T-helper 1 cell treated with Interleukin-12 subunit alpha and Interleukin-12 subunit beta and Interleukin-4 antibody, amounts not matched to agents 30 μg/mL and 1 μg/mL, for 36 hours (primary cell): Measurements from ENCODE around the gene REPS2.

ENCODE experiments used
- H3K27ac Mint-ChIP-seq: one replicate; pipeline ENCODE4 v1.8.0; 2021; ENCODE audit warnings: mild to moderate bottlenecking, mixed read lengths
- H3K27me3 Mint-ChIP-seq: one replicate; pipeline ENCODE4 v1.8.0; 2021; ENCODE audit warnings: low read depth, mixed read lengths
- H3K36me3 Mint-ChIP-seq: one replicate; pipeline ENCODE4 v1.8.0; 2021; ENCODE audit warnings: low read depth, mixed read lengths
- H3K4me1 Mint-ChIP-seq: one replicate; pipeline ENCODE4 v1.8.0; 2021; ENCODE audit warnings: low read depth, mixed read lengths
- H3K4me3 Mint-ChIP-seq: one replicate; pipeline ENCODE4 v1.8.0; 2021; ENCODE audit warnings: mild to moderate bottlenecking, moderate library complexity, mixed read lengths
- H3K9me3 Mint-ChIP-seq: one replicate; pipeline ENCODE4 v1.8.0; 2021; ENCODE audit warnings: mixed read lengths

Gene REPS2

DNA sequence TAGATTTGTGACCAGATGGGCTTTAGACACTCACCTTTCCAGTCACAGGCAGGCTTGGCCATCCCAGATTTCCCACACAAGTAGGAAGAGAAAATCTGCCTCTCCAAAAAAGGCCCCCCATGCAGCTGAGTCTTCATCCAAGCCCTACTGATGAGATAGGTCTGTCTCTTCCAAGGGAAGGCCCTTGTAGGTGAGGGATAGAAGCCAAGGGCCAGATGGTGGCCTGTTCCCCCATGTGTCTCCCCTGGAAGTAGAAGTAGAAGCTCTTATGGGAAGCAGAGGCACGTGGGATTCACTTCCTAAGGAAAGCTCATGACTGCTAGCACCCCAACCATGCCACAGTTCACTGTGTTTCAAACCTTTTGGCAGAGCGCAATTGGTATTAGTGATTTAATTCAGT is 81.5 kb downstream of the REPS2 start:
- Mint-ChIP-seq H3K36me3 (no peaks in the 10 kb centered on the region), H3K9me3 (no peaks in the 10 kb centered on the region), H3K4me1 (no peaks in the 10 kb centered on the region), H3K27me3 (peaks cover 8% of the 10 kb centered on the region), H3K27ac (no peak overlapping the region), H3K4me3 (no peak overlapping the region)

DNA sequence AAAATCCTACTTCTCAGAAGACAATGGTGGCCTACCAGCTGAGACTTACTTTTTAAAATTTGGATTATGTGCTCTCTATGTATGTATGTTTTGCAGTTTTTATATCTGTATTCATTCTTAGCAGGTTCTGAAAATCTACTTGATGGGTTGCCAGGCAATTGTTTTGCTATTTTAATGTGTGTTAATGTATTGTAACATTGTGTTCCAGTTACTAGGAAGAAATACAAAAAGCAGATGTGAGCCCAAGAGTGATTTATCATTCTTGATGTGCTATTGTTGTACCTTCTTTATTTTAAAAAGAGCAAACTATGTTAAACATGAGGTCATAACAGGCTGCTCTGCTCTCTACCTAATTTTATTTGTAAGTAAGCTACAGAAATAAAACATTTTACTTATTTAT is 81.9 kb downstream of the REPS2 start:
- Mint-ChIP-seq H3K27me3 (peaks cover 8% of the 10 kb centered on the region), H3K9me3 (no peaks in the 10 kb centered on the region), H3K27ac (no peak overlapping the region), H3K36me3 (no peaks in the 10 kb centered on the region), H3K4me1 (no peaks in the 10 kb centered on the region), H3K4me3 (no peak overlapping the region)

DNA sequence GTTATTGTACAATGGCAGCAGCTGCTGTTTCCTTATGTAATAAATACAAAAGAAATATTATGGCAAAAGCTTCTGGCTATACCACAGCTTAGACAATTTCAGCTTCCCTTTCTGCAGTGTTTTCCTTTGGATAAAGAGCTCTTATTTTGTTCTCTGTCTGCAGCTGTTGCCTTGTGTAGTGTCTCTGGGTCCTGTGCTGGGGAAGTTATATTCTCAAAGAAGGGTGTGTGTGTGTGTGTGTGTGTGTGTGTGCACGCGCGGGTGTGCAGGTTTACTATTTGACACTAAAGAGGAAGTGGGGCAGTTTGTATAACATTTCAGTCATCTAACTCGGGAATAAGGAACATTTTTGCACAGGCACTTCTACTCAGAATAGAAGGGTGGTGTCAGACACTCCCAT is 83.6 kb downstream of the REPS2 start:
- Mint-ChIP-seq H3K9me3 (no peaks in the 10 kb centered on the region), H3K4me1 (no peaks in the 10 kb centered on the region), H3K4me3 (no peak overlapping the region), H3K27me3 (peaks cover 8% of the 10 kb centered on the region), H3K27ac (no peak overlapping the region), H3K36me3 (no peaks in the 10 kb centered on the region)

DNA sequence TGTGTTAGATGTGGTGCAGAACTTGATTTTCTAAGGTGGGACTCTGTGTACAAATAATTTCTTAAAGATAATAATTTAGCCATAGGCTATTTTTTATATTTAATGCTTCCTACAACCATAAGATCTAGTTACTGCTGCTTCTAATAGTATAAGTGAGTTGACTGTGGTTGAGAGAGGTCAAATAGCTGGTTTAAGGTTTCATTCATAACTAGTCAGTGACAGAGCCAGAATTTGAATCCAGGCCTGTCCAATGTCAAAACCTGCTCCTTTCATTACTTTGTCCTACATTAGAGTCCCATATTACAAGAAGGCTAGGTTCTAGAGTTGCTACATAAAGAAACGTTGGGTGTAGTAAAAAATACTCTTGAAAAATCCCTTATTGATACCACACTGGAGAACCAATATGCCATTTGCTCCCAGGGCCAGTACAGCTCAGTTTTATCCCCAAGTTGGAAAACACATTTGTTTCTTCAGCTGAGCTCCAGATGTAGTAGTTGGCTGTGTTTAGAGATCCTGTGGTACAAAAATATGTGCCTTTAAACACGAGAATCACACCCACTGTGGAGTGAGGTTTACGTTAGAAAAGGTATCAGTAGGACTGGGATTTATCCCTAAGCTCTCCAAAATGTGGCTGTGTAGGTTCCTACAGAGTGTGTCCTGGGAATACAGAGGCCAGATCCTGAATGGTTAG is 84.3 kb downstream of the REPS2 start:
- no peaks in the 10 kb centered on the region for H3K4me1 Mint-ChIP-seq
- H3K36me3 Mint-ChIP-seq: no peaks in the 10 kb centered on the region
- no peaks in the 10 kb centered on the region for H3K9me3 Mint-ChIP-seq
- no peak overlapping the region for H3K27ac Mint-ChIP-seq
- H3K27me3 Mint-ChIP-seq: peaks cover 8% of the 10 kb centered on the region
- no peak overlapping the region for H3K4me3 Mint-ChIP-seq

DNA sequence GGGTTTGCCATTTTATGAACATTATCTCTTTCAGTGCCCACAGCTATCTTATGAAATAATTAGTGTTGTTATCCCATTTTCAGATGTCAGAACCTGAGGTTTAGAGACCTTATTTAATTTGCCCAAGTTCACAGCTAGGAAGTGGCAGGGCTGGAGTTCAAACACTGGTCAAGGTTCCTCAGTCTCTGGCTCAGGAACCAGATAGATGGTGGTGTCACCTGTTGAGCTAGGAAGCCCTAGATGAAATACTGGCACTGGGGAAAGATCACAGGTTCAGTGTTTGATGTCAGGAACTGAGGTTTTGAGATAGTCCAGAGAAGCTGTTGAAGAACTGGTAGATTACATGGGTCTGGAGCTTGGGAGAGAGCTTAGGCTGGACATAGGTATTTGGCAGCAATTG is 85.4 kb downstream of the REPS2 start:
- H3K27me3 Mint-ChIP-seq: peaks cover 8% of the 10 kb centered on the region
- H3K9me3 Mint-ChIP-seq: no peaks in the 10 kb centered on the region
- H3K4me3 Mint-ChIP-seq: no peak overlapping the region

DNA sequence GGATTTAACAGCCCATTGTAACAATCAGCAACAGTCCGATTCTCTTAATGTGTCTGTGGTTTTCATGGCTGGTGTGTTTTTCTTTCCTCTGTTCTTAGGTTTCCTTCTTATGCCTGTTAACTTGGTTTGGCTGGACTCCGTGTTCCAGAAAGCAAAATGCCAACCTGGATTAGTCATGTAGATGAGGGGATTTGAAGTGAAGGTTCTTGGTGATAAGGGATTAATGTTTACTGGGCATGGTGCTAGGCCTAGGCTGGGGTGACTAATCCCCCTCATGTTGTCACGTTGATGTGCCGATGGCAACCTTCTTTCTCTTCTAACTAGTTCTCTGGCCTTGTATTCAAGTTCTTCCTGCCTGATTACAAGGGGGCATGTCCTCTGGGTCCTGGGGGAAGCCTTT is 85.9 kb downstream of the REPS2 start:
- no peaks in the 10 kb centered on the region for H3K4me1 Mint-ChIP-seq
- no peaks in the 10 kb centered on the region for H3K36me3 Mint-ChIP-seq
- H3K4me3 Mint-ChIP-seq: no peak overlapping the region
- H3K27me3 Mint-ChIP-seq: peaks cover 8% of the 10 kb centered on the region
- no peaks in the 10 kb centered on the region for H3K9me3 Mint-ChIP-seq
- no peak overlapping the region for H3K27ac Mint-ChIP-seq

More for the DNA sequence above, 85.4 kb downstream of the REPS2 start:
- H3K27ac Mint-ChIP-seq: no peak overlapping the region
- no peaks in the 10 kb centered on the region for H3K4me1 Mint-ChIP-seq
- H3K36me3 Mint-ChIP-seq: no peaks in the 10 kb centered on the region

DNA sequence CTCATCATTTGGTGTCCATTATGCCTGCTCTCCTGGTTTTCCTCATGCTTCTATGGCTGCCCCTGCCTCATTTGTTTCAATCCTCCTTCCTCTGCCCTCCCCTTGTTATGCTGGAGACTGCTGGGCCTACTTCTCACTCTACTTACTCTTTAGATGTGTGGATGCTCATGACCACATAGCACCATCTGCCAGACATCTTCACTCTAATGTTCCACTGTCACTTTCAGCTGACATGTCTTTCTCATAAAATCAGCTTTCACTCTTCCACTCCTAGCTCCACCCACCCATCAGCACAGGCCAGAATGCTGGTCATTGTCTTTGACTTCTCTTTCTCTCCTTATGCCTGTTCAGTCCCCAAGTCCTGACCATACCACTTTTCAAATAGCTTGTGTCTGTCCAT is 86.8 kb downstream of the REPS2 start:
- Mint-ChIP-seq H3K27ac (no peak overlapping the region), H3K4me1 (no peaks in the 10 kb centered on the region), H3K9me3 (no peaks in the 10 kb centered on the region), H3K4me3 (no peak overlapping the region), H3K36me3 (no peaks in the 10 kb centered on the region), H3K27me3 (peaks cover 8% of the 10 kb centered on the region)

DNA sequence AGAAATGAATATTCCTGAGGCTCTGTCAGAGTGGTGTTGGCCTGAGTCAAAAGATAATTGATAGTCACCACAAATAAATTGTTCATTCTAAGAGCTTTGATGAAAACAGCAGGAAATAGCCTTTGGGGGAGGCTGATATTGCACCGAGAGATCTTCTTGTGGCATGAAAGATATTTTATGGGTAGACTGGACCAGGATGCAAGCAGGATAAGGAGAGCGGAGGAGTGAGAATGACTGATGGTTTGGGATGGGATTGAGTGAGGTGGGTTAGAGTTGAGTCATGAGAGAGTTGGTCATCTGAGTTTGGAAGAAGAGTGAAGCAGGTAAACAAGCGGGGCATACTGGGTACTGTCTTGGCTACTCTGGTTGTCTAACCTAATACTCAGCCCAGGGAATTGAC is 88.7 kb downstream of the REPS2 start:
- Mint-ChIP-seq H3K4me3 (no peak overlapping the region), H3K27ac (no peak overlapping the region), H3K4me1 (no peaks in the 10 kb centered on the region), H3K9me3 (no peaks in the 10 kb centered on the region), H3K36me3 (no peaks in the 10 kb centered on the region), H3K27me3 (peaks cover 1% of the 10 kb centered on the region)

DNA sequence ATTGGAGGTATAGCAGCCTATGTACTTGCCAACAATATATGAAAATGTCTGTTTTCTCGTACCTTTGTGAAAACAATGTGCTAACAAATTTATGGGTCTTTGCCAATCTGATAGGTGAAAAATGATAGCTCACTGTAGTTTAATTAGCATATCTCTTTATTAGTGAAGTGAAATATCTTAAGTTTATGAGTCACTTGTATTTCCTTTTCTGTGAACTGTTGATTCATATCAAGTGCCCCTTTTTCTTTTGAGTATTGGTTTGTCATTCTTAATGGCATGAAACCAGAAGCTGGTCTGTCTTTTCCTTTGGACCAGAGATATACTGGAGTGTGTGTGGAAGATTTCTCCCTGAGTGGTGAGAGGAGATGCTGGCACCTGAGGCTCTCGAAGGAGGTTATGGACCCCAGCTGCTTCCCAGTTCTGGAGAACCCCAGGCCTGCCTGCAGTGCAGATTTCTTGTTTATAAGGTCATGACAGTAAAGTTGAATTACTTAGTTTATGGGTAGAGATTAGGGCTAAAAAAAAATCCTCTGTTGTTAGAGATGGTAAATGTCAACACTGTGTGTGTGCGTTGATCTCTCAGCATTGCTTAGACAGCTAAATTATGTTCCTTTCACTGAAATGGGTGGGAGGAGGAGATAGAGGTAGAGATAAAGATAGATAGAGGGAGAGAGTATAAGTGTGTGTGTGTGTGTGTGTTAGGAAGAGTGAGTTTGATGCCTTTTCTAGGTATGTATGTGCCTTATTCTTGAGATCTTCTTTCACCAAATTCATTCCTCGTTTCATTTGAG is 89.9 kb downstream of the REPS2 start:
- Mint-ChIP-seq H3K36me3 (no peaks in the 10 kb centered on the region), H3K27me3 (no peaks in the 10 kb centered on the region), H3K4me3 (no peak overlapping the region), H3K27ac (no peak overlapping the region), H3K4me1 (no peaks in the 10 kb centered on the region), H3K9me3 (no peaks in the 10 kb centered on the region)

DNA sequence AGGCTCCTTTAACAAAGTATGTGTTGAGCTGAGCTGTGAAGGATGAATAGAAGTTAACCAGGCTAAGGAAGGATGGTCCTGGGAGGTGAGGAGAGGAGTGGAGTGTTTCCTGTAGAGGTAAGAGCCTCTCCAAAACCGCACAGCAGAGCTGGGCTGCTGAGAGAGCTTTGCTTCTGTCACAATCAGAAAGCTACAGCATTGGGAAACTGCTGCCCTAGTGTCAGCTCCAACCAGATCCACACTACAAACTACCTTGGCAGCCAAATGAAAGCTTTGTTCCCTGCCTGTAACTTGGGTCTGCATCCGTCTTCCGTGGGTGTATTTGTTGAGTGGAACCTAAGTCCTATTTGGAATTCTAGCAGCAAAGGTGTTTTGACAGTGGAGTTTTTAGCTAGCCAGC is 91.8 kb downstream of the REPS2 start:
- no peaks in the 10 kb centered on the region for H3K36me3 Mint-ChIP-seq
- H3K9me3 Mint-ChIP-seq: no peaks in the 10 kb centered on the region
- no peak overlapping the region for H3K4me3 Mint-ChIP-seq
- H3K27me3 Mint-ChIP-seq: no peaks in the 10 kb centered on the region
- no peaks in the 10 kb centered on the region for H3K4me1 Mint-ChIP-seq
- no peak overlapping the region for H3K27ac Mint-ChIP-seq

DNA sequence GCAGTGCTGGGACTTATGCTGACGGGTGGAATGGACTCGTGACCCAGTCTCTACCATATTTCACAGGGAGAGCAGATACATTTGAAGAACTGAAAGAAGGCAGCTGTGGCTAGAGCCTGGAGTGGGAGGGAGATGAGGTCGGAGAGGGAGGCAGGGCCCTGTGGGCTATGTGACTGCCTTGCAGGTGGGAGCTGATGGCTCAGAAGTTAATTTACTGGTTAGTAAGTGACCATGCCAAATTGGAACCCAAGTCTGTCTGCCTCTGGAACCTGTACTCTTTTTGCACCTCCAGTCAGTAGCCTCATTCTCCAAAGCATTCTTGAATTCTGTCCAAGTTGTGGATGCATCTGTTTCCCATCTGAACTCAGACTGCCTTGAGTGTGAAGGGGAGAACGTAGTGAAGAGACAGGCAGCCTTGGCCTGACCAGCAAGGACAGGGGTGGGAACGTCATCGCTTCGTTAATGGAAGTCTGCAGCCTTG is 92.3 kb downstream of the REPS2 start:
- no peaks in the 10 kb centered on the region for H3K4me1 Mint-ChIP-seq
- no peaks in the 10 kb centered on the region for H3K27me3 Mint-ChIP-seq
- H3K27ac Mint-ChIP-seq: no peak overlapping the region
- no peaks in the 10 kb centered on the region for H3K36me3 Mint-ChIP-seq
- no peak overlapping the region for H3K4me3 Mint-ChIP-seq
- no peaks in the 10 kb centered on the region for H3K9me3 Mint-ChIP-seq

DNA sequence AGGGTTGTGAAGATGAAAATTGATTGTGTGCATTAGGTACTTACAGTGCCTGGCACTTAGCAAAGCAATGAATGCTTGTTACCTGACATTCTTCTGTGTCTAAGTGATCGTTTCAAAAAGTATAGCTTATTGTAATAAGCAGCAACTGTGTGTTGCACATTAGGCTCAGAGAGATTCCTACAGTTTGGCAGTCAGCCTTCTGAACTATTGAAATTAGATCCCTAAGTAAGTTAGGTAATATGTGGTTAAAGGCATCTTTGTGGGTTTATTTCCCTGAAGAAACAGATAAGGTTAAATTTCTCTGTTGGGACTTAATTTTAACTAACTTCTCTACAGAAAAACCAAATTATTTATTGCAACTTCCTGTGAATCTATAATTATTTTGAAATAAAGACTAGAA is 93.4 kb downstream of the REPS2 start:
- Mint-ChIP-seq H3K9me3 (no peaks in the 10 kb centered on the region), H3K36me3 (no peaks in the 10 kb centered on the region), H3K27me3 (no peaks in the 10 kb centered on the region), H3K4me3 (no peak overlapping the region), H3K27ac (no peak overlapping the region), H3K4me1 (no peaks in the 10 kb centered on the region)

DNA sequence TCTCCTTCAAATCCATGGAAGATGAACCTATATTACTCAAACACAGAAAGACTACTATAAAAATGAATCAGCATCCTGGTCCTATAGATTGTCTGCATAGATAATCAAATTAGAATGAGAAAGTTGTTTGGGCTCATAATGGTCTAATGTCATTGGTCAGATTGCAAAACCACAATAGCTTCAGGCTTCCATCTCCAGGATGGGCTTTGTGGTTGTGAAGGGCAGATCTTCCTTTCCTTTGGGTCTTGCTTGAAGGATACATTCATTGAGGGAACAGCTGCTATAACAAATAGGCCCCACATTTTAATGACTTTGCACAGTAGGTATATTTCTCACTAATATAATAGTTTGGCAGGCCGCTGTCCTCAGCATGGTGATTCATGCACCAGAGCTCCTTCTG is 94.3 kb downstream of the REPS2 start:
- H3K27me3 Mint-ChIP-seq: no peaks in the 10 kb centered on the region
- H3K36me3 Mint-ChIP-seq: no peaks in the 10 kb centered on the region
- no peak overlapping the region for H3K4me3 Mint-ChIP-seq
- no peak overlapping the region for H3K27ac Mint-ChIP-seq
- no peaks in the 10 kb centered on the region for H3K9me3 Mint-ChIP-seq
- H3K4me1 Mint-ChIP-seq: no peaks in the 10 kb centered on the region

DNA sequence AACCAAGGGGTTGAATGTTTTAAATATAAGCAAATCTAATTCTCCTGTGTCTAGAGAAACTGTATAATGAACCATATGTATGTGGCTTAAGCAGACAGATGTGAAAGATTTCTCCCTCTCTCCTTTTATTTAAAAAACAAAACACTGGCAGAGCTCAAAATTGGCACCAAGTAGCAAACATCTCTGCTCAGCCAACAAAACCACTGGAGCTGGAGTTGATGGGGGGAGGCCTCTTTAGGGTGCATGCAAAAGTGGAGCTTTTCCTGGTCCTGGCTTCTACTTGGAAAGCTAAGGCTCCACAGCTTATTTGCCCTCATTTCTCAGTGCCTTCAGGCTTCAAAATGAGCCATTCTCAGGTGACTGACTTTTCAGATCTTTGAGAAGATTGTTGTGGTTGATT is 95.6 kb downstream of the REPS2 start:
- Mint-ChIP-seq H3K27me3 (no peaks in the 10 kb centered on the region), H3K4me1 (no peaks in the 10 kb centered on the region), H3K27ac (no peak overlapping the region), H3K4me3 (no peak overlapping the region), H3K9me3 (no peaks in the 10 kb centered on the region), H3K36me3 (no peaks in the 10 kb centered on the region)

DNA sequence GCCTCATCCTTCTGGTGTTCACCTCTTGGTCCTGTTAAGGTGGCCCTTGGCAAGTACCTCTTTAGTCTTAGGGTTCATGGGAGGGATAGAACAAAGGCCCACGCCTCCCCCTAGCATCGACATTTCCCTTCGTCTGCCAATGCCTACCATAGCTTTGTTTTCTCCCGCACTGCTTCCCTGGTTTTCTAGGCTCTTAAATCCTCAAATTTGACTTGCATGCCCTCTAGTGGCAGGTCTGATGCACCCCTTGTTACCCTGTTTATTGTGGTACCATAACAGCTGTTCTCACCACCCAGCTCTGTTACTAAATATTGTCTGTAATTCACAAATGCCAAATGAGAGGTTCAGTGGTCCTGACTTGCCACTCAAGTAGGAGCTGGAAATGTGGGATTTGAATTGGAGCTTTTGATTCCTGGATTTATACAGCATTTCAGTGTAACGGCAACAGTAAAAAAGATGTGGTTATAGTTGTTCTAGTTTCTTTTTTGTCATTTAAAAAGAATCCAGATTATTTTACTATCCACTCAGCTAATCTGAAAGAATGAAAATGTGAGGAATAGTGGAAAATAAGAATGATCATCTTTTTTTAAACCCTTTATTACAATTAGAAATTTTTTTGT is 100.1 kb downstream of the REPS2 start:
- Mint-ChIP-seq H3K27ac (no peak overlapping the region), H3K27me3 (no peaks in the 10 kb centered on the region), H3K9me3 (no peaks in the 10 kb centered on the region), H3K4me3 (no peak overlapping the region), H3K36me3 (no peaks in the 10 kb centered on the region), H3K4me1 (no peaks in the 10 kb centered on the region)
